Activated CD8-positive, alpha-beta T cell treated with anti-CD3 and anti-CD28 coated beads for 36 hours (primary cell): Measurements from ENCODE around the gene ZNF611. TPM values are rescaled to one million over a fixed set of nuclear protein-coding genes. Genes with fewer than 3 reads are reported as not detected.
A peak's percentile ranks its signal among the peaks of the same experiment; 100 is the strongest.
"Not testable (repeated sequence)": the region's sequence is repeated elsewhere in the genome, so short reads cannot be mapped to it uniquely, and the experiment has no call there.

Experiments
- ATAC-seq: fragments of 200-7000 bp; cut with Tn5 transposase; one replicate; pipeline ENCODE4 v1.10.0; 2021; ENCODE audit warnings: mild to moderate bottlenecking, moderate library complexity
- CTCF ChIA-PET: fragments of 350-600 bp; sonication (Branson Sonifier 250); formaldehyde crosslinking; loops from one replicate; lab custom pipeline; 2021; ENCODE audit warnings: antibody characterized with exemption; lab: Charles Lee
- POLR2A ChIA-PET: fragments of 350-600 bp; sonication (Branson Sonifier 250); formaldehyde crosslinking; loops from one replicate; lab custom pipeline; 2021; ENCODE audit warnings: antibody characterized with exemption; lab: Charles Lee
- DNase-seq: peaks from one replicate; pipeline ENCODE4 v3.0.0-alpha.2; 2020
- H3K27ac Mint-ChIP-seq: one replicate; pipeline ENCODE4 v1.8.0; 2021; ENCODE audit warnings: mild to moderate bottlenecking, mixed read lengths
- H3K27me3 Mint-ChIP-seq: one replicate; pipeline ENCODE4 v1.8.0; 2021; ENCODE audit warnings: mixed read lengths
- H3K36me3 Mint-ChIP-seq: one replicate; pipeline ENCODE4 v1.8.0; 2021; ENCODE audit warnings: low read depth, mixed read lengths
- H3K4me1 Mint-ChIP-seq: one replicate; pipeline ENCODE4 v1.8.0; 2021; ENCODE audit warnings: low read depth, mixed read lengths
- H3K4me3 Mint-ChIP-seq: one replicate; pipeline ENCODE4 v1.8.0; 2021; ENCODE audit warnings: mild to moderate bottlenecking, moderate library complexity, mixed read lengths
- H3K9me3 Mint-ChIP-seq: one replicate; pipeline ENCODE4 v1.8.0; 2021; ENCODE audit warnings: mixed read lengths
- CTCF ChIP-seq: fragments of 200-600 bp; IDR thresholded peaks from one replicate; pipeline ENCODE4 v1.8.0; 2022; ENCODE audit warnings: antibody characterized with exemption, mild to moderate bottlenecking
- intact Hi-C: fragments of 100-400 bp; cut with micrococcal nuclease; formaldehyde crosslinking; loops from one replicate; pipeline ENCODE4 v1.10.0; 2022
- total RNA-seq, 2 experiments: library from RNA; stranded (reverse); gene quantifications; one replicate each; pipeline ENCODE4 v1.2.3, GENCODE V29; 2021

Gene ZNF611
- total RNA-seq, 2 experiments from 2014 or later: 18.4 to 20.9 TPM

GRCh38 chr19:52691215-52691610, 43.6 kb downstream of the ZNF611 start:
- H3K4me1 Mint-ChIP-seq: peaks cover 28% of the 10 kb centered on the region
- no peak for TF ChIP-seq CTCF
- peaks cover 17% of the 10 kb centered on the region for H3K36me3 Mint-ChIP-seq
- H3K27me3 Mint-ChIP-seq: no peaks in the 10 kb centered on the region
- intact Hi-C loops: no loop called here
- CTCF ChIA-PET: no interaction called here
- peak overlapping the region; percentile 96 for H3K27ac Mint-ChIP-seq
- ATAC-seq: no peak
- peaks cover 2% of the 10 kb centered on the region for H3K9me3 Mint-ChIP-seq
- H3K4me3 Mint-ChIP-seq: peak overlapping the region; percentile 100
- no peak for DNase-seq
- POLR2A ChIA-PET: interaction anchor here (0.8 kb wide), 1 partner anchor 10 kb away, joined by 3 read pairs; no protein-coding TSS in a partner anchor

GRCh38 chr19:52690369-52691214, 44.3 kb downstream of the ZNF611 start:
- Mint-ChIP-seq H3K9me3 (peaks cover 2% of the 10 kb centered on the region), H3K27me3 (no peaks in the 10 kb centered on the region), H3K36me3 (peaks cover 17% of the 10 kb centered on the region), H3K4me3 (peak overlapping the region; percentile 100), H3K27ac (peak overlapping the region; percentile 96), H3K4me1 (peaks cover 28% of the 10 kb centered on the region)
- ChIA-PET POLR2A (no interaction called here), CTCF (no interaction called here)
- TF ChIP-seq CTCF: no peak
- peak; percentile 95 for DNase-seq
- intact Hi-C loops: no loop called here
- ATAC-seq: peak; percentile 97

GRCh38 chr19:52689843-52690368, 44.9 kb downstream of the ZNF611 start:
- CTCF ChIA-PET: no interaction called here
- Mint-ChIP-seq H3K9me3 (peaks cover 2% of the 10 kb centered on the region), H3K4me3 (peak overlapping the region; percentile 100), H3K27ac (peak overlapping the region; percentile 96), H3K4me1 (peaks cover 30% of the 10 kb centered on the region), H3K36me3 (peaks cover 23% of the 10 kb centered on the region), H3K27me3 (no peaks in the 10 kb centered on the region)
- intact Hi-C loops: no loop called here
- no peak for TF ChIP-seq CTCF
- DNase-seq (peak; percentile 39), ATAC-seq (peak; percentile 38)
- POLR2A ChIA-PET: no interaction called here

- H3K9me3 Mint-ChIP-seq, DNase-seq, intact Hi-C loops, CTCF ChIA-PET, POLR2A ChIA-PET, H3K27me3 Mint-ChIP-seq, ATAC-seq: not testable (repeated sequence)
- Mint-ChIP-seq H3K4me3 (peak overlapping the region; percentile 100), H3K36me3 (peaks cover 29% of the 10 kb centered on the region), H3K4me1 (peaks cover 34% of the 10 kb centered on the region), H3K27ac (peak overlapping the region; percentile 96)
These were observed 45.7 kb downstream of the ZNF611 start for GRCh38 chr19:52688925-52689796.

GRCh38 chr19:52688335-52688734, 46.5 kb downstream of the ZNF611 start:
- Mint-ChIP-seq H3K27ac (no peak overlapping the region), H3K36me3 (peaks cover 34% of the 10 kb centered on the region), H3K4me3 (peak overlapping the region; percentile 100), H3K4me1 (peaks cover 34% of the 10 kb centered on the region), H3K27me3 (no peaks in the 10 kb centered on the region), H3K9me3 (no peaks in the 10 kb centered on the region)
- TF ChIP-seq CTCF: no peak
- ChIA-PET POLR2A (interaction anchor here (0.8 kb wide), 1 partner anchor 9 kb away, joined by 3 read pairs; no protein-coding TSS in a partner anchor), CTCF (no interaction called here)
- ATAC-seq: no peak
- no peak for DNase-seq
- intact Hi-C loops: no loop called here
